ENCODE measurements around the gene BACH2. TPM values are rescaled to one million over a fixed set of nuclear protein-coding genes. Genes with fewer than 3 reads are reported as not detected.

BACH2 gene
- polyA plus RNA-seq, 1 of the 3 experiments (the other 2 are of a cell fraction), result 0.46 TPM

GRCh38 chr6:90274451-90275030 lies 22.1 kb downstream of the BACH2 start:
- DNase-seq, result no peak
- ChIA-PET CTCF (interaction anchor here (0.9 to 1.8 kb wide), 4 partner anchors 10 to 296 kb away, joined by 3 to 6 read pairs (median 3); no protein-coding TSS in a partner anchor), POLR2A (no interaction called here)
- H3F3A ChIP-seq (replicated peaks; ENCODE audit: insufficient read depth), result no peaks in the 10 kb centered on the region
- H3K4me2 ChIP-seq, result no peak overlapping the region
- no peaks in the 10 kb centered on the region for H4K20me1 ChIP-seq (ENCODE audit: insufficient read depth)
- no peak overlapping the region for H2AFZ ChIP-seq (ENCODE audit: low read depth)
- H3K9ac ChIP-seq, result no peak overlapping the region
- WGBS (ENCODE audit: low lambda C conversion rate), result 92% methylated on average over 9 of the region's 9 CpGs
- no peaks in the 10 kb centered on the region for H3K36me3 ChIP-seq (replicated peaks in 1 of 2; ENCODE audit: control insufficient read depth in 1 of 2, insufficient read depth in 2 of 2, low read length in 1 of 2)
- TF ChIP-seq, protein P1, sequence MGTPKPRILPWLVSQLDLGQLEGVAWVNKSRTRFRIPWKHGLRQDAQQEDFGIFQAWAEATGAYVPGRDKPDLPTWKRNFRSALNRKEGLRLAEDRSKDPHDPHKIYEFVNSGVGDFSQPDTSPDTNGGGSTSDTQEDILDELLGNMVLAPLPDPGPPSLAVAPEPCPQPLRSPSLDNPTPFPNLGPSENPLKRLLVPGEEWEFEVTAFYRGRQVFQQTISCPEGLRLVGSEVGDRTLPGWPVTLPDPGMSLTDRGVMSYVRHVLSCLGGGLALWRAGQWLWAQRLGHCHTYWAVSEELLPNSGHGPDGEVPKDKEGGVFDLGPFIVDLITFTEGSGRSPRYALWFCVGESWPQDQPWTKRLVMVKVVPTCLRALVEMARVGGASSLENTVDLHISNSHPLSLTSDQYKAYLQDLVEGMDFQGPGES (IDR thresholded peaks at IDR 0.05; ENCODE audit: low read depth, low read length), result no peak
- no peak for TF ChIP-seq SIN3A (IDR thresholded peaks at IDR 0.05; ENCODE audit: borderline replicate concordance, low read depth, low read length)
- TF ChIP-seq MXI1 (IDR thresholded peaks at IDR 0.05; ENCODE audit: low read depth, low read length), result no peak
- no peak for TF ChIP-seq FOXJ3 (CRISPR knock-in tag; IDR thresholded peaks at IDR 0.05)
- TF ChIP-seq NRF1 (IDR thresholded peaks at IDR 0.05; ENCODE audit: low read depth, low read length), result no peak
- TF ChIP-seq RAD21 (IDR thresholded peaks at IDR 0.05; ENCODE audit: low read length), result peak; percentile 32; the same call in 1 of the 2 replicates
- TF ChIP-seq FOXM1 (IDR thresholded peaks at IDR 0.05; ENCODE audit: low read depth), result no peak
- no peak for TF ChIP-seq MEF2A (IDR thresholded peaks at IDR 0.05; ENCODE audit: borderline replicate concordance, low read depth)
- TF ChIP-seq CTCF (IDR thresholded peaks at IDR 0.05), result peak; percentile 10; the same call in 1 of the 2 replicates
- TF ChIP-seq EP300 (IDR thresholded peaks at IDR 0.05; ENCODE audit: borderline replicate concordance in 1 of 2, low read depth in 1 of 2, low read length in 1 of 2), result no peak
- no peak for TF ChIP-seq JUND (IDR thresholded peaks at IDR 0.05)
- TF ChIP-seq, protein P2, sequence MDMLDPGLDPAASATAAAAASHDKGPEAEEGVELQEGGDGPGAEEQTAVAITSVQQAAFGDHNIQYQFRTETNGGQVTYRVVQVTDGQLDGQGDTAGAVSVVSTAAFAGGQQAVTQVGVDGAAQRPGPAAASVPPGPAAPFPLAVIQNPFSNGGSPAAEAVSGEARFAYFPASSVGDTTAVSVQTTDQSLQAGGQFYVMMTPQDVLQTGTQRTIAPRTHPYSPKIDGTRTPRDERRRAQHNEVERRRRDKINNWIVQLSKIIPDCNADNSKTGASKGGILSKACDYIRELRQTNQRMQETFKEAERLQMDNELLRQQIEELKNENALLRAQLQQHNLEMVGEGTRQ (IDR thresholded peaks at IDR 0.05; ENCODE audit: borderline replicate concordance, low read depth, low read length), result no peak
- no peak for TF ChIP-seq RCOR1 (IDR thresholded peaks at IDR 0.05; ENCODE audit: low read length)
- no peaks in the 10 kb centered on the region for H3K79me2 ChIP-seq (ENCODE audit: insufficient read depth)
- H3K4me3 ChIP-seq (ENCODE audit: low read depth in 2 of 2, low read length in 1 of 2), result no peak overlapping the region
- no peaks in the 10 kb centered on the region for H3K9me2 ChIP-seq
- no peaks in the 10 kb centered on the region; a peak in 1 of 4 replicates for H3K4me1 ChIP-seq (ENCODE audit: control insufficient read depth in 1 of 2, insufficient read depth in 2 of 2, low read depth in 1 of 2, low read length in 1 of 2)
- H3K27ac ChIP-seq (ENCODE audit: low read depth in 2 of 2, low read length in 1 of 2), result no peak overlapping the region
- no peaks in the 10 kb centered on the region for H3K9me3 ChIP-seq
- no peaks in the 10 kb centered on the region; the same call in 1 of the 2 replicates for H3K27me3 ChIP-seq (ENCODE audit: insufficient read depth)

DNA sequence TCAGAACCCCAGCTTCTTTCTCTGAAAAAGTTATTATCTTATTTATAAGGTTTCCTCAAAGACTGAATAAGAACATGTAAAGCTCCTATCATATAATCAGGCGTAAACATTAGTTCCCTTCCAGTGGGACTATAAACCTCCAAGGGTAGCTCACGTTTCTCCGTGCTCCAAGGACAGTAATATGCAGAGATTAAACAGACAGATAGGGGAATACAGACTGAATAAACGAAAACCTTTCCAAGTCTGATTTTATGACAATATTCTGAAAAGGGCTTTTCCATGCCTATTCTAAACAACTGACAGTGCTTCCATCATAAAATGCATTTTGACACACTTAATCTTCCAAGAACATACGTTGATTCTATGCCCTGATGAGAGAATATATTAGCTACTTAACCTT lies 22.8 kb downstream of the BACH2 start:
- TF ChIP-seq TCF12 (IDR thresholded peaks at IDR 0.05) (no peak), GABPA (IDR thresholded peaks at IDR 0.05; ENCODE audit: low read depth) (no peak), RAD21 (IDR thresholded peaks at IDR 0.05; ENCODE audit: low read length) (no peak)
- Histone ChIP-seq H2AFZ (ENCODE audit: low read depth) (no peak overlapping the region), H4K20me1 (ENCODE audit: insufficient read depth) (no peaks in the 10 kb centered on the region), H3F3A (replicated peaks; ENCODE audit: insufficient read depth) (no peaks in the 10 kb centered on the region), H3K27me3 (ENCODE audit: insufficient read depth) (no peaks in the 10 kb centered on the region; the same call in 1 of the 2 replicates), H3K4me1 (ENCODE audit: control insufficient read depth in 1 of 2, insufficient read depth in 2 of 2, low read depth in 1 of 2, low read length in 1 of 2) (no peaks in the 10 kb centered on the region; a peak in 1 of 4 replicates), H3K36me3 (replicated peaks in 1 of 2; ENCODE audit: control insufficient read depth in 1 of 2, insufficient read depth in 2 of 2, low read length in 1 of 2) (no peaks in the 10 kb centered on the region), H3K79me2 (ENCODE audit: insufficient read depth) (no peaks in the 10 kb centered on the region), H3K4me2 (no peak overlapping the region), H3K9ac (no peak overlapping the region), H3K9me3 (no peaks in the 10 kb centered on the region), H3K9me2 (no peaks in the 10 kb centered on the region), H3K27ac (ENCODE audit: low read depth in 2 of 2, low read length in 1 of 2) (no peak overlapping the region), H3K4me3 (ENCODE audit: low read depth in 2 of 2, low read length in 1 of 2) (no peak overlapping the region)
- ChIA-PET CTCF (interaction anchor here (0.7 to 1.8 kb wide), 8 partner anchors 10 to 296 kb away, joined by 3 to 6 read pairs (median 3); no protein-coding TSS in a partner anchor), POLR2A (no interaction called here)
- DNase-seq, result no peak
- 71% methylated on average over 5 of the region's 5 CpGs for WGBS (ENCODE audit: low lambda C conversion rate)

Measured in SK-N-SH (cell line).